Fibroblast of skin of abdomen (primary cell): ENCODE results near the gene TCL1B.
"Not testable (repeated sequence)": the region's sequence is repeated elsewhere in the genome, so short reads cannot be mapped to it uniquely, and the experiment has no call there.

ENCODE experiments used
- DNase-seq: peaks from one replicate; pipeline ENCODE4 v3.0.0-alpha.2; 2013

TCL1B gene

GRCh38 chr14:95703805-95704204 is 17.6 kb downstream of the TCL1B start:
- DNase-seq: no peak

GRCh38 chr14:95705518-95705917 is 19.3 kb downstream of the TCL1B start:
- DNase-seq: no peak

GRCh38 chr14:95707327-95707726 is 21.1 kb downstream of the TCL1B start:
- DNase-seq: no peak

- no peak for DNase-seq
These were observed 23.9 kb downstream of the TCL1B start for GRCh38 chr14:95710106-95710505.

- no peak for DNase-seq
These were observed 25.4 kb downstream of the TCL1B start for GRCh38 chr14:95711476-95712176.

GRCh38 chr14:95712398-95712797 is 26.2 kb downstream of the TCL1B start:
- DNase-seq: no peak

- no peak for DNase-seq
These were observed 27.6 kb downstream of the TCL1B start, which contains the start of gene TCL1A for GRCh38 chr14:95713596-95714371. TSS of gene TCL1A (minus strand) at chr14:95714125. CDS start at chr14:95714066, 59 bp downstream.

GRCh38 chr14:95722525-95723190 is 36.4 kb downstream of the TCL1B start:
- no peak for DNase-seq

- no peak for DNase-seq
These were observed 39.6 kb downstream of the TCL1B start for GRCh38 chr14:95725685-95726336.

GRCh38 chr14:95727056-95727700 is 41.0 kb downstream of the TCL1B start:
- no peak for DNase-seq

GRCh38 chr14:95729402-95730028 is 43.3 kb downstream of the TCL1B start:
- not testable (repeated sequence) for DNase-seq

- no peak for DNase-seq
These were observed 43.9 kb downstream of the TCL1B start for GRCh38 chr14:95730126-95730525.

- no peak for DNase-seq
These were observed 47.0 kb downstream of the TCL1B start for GRCh38 chr14:95733212-95733611.

GRCh38 chr14:95739356-95739755 is 53.1 kb downstream of the TCL1B start:
- no peak for DNase-seq

GRCh38 chr14:95741038-95741490 is 54.8 kb downstream of the TCL1B start:
- DNase-seq: no peak

GRCh38 chr14:95741781-95742180 is 55.6 kb downstream of the TCL1B start:
- DNase-seq: no peak
